SU-DHL-6 (cell line): ENCODE results near the gene PPFIBP1.

Experiments
- CTCF ChIP-seq: fragments of 200-600 bp; sonication (generic); IDR thresholded peaks from one replicate; pipeline ENCODE4 v1.5.1; 2017; ENCODE audit warnings: antibody characterized with exemption, mild to moderate bottlenecking, low read length, moderate library complexity; ENCODE audit not compliant: insufficient read depth, poor library complexity, severe bottlenecking
- EZH2phosphoT487 ChIP-seq: fragments of 200-600 bp; sonication (generic), shearing (Covaris generic); conservative IDR thresholded peaks from 2 replicates; pipeline ENCODE4 v1.6.1; 2018; ENCODE audit warnings: mild to moderate bottlenecking, antibody characterized with exemption, low read length, moderate library complexity, mixed read lengths

- TF ChIP-seq CTCF = no peak
- no peak for TF ChIP-seq EZH2phosphoT487
Measured at GRCh38 chr12:27564612-27565213, 40.7 kb downstream of the PPFIBP1 start.
